Liver (tissue), 1 donor: Measurements from ENCODE around the gene SYNJ2.

ENCODE experiments used
- TF ChIP-seq, protein P1 (sequence below): IDR thresholded peaks from 2 replicates; pipeline ENCODE4 v1.6.1; 2016; ENCODE audit warnings: antibody characterized with exemption, mild to moderate bottlenecking
- TF ChIP-seq, protein P2 (sequence below): IDR thresholded peaks from 2 replicates; pipeline ENCODE4 v1.6.1; 2016; ENCODE audit warnings: antibody characterized with exemption

DNA sequence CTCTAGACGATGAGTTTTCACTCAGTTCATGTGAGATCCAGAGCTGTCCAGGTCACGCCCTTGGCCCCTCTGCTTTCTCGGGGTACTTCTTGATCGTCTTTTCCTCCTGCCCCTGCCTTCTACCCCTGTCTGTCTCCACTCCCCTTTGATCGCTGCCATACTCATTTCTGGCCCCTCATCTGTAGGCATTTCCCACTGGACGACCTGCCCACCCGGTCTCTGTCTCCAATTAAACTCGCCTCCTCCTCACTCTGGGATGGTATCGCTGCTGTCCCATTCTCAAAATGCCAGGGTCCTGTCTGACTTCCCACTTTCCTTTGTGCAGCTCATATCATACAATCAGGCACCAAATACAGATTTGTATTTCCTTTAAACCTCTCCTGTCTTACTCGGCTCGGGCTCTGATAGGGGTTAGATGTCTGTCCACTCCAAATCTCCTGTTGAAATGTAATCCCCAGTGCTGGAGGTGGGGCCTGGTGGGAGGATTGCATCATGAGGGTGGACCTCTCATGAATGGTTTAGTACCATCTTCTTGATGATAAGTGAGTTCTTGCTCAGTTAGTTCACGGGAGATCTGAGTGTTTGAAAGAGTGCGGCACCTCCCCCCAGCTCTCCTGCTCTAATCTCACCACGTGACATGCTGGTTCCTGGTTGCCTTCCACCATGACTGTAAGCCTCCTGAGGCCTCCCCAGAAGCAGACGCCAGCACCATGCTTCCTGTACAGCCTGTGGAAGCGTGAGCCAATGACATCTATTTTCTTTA is 3.5 kb upstream of the SYNJ2 start:
- TF ChIP-seq, protein P1, sequence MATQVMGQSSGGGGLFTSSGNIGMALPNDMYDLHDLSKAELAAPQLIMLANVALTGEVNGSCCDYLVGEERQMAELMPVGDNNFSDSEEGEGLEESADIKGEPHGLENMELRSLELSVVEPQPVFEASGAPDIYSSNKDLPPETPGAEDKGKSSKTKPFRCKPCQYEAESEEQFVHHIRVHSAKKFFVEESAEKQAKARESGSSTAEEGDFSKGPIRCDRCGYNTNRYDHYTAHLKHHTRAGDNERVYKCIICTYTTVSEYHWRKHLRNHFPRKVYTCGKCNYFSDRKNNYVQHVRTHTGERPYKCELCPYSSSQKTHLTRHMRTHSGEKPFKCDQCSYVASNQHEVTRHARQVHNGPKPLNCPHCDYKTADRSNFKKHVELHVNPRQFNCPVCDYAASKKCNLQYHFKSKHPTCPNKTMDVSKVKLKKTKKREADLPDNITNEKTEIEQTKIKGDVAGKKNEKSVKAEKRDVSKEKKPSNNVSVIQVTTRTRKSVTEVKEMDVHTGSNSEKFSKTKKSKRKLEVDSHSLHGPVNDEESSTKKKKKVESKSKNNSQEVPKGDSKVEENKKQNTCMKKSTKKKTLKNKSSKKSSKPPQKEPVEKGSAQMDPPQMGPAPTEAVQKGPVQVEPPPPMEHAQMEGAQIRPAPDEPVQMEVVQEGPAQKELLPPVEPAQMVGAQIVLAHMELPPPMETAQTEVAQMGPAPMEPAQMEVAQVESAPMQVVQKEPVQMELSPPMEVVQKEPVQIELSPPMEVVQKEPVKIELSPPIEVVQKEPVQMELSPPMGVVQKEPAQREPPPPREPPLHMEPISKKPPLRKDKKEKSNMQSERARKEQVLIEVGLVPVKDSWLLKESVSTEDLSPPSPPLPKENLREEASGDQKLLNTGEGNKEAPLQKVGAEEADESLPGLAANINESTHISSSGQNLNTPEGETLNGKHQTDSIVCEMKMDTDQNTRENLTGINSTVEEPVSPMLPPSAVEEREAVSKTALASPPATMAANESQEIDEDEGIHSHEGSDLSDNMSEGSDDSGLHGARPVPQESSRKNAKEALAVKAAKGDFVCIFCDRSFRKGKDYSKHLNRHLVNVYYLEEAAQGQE, result no peak
- TF ChIP-seq, protein P2, sequence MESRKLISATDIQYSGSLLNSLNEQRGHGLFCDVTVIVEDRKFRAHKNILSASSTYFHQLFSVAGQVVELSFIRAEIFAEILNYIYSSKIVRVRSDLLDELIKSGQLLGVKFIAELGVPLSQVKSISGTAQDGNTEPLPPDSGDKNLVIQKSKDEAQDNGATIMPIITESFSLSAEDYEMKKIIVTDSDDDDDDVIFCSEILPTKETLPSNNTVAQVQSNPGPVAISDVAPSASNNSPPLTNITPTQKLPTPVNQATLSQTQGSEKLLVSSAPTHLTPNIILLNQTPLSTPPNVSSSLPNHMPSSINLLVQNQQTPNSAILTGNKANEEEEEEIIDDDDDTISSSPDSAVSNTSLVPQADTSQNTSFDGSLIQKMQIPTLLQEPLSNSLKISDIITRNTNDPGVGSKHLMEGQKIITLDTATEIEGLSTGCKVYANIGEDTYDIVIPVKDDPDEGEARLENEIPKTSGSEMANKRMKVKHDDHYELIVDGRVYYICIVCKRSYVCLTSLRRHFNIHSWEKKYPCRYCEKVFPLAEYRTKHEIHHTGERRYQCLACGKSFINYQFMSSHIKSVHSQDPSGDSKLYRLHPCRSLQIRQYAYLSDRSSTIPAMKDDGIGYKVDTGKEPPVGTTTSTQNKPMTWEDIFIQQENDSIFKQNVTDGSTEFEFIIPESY, result no peak
